SK-N-MC (cell line): Measurements from ENCODE around the gene AMBRA1.

Experiments
- EZH2 ChIP-seq: fragments of 200-600 bp; sonication (generic); IDR thresholded peaks from one replicate; pipeline ENCODE4 v1.6.1; 2017; ENCODE audit warnings: antibody characterized with exemption
- POLR2AphosphoS5 ChIP-seq: IDR thresholded peaks from 2 replicates; pipeline ENCODE4 v1.6.1; 2012; ENCODE audit warnings: mild to moderate bottlenecking, low read depth, low read length, borderline replicate concordance

GRCh38 chr11:46534711-46535110 lies 59.1 kb downstream of the AMBRA1 start:
- TF ChIP-seq POLR2AphosphoS5 (no peak), EZH2 (no peak)
